GM12878 (cell line): Measurements from ENCODE around the gene C3orf22. TPM values are rescaled to one million over a fixed set of nuclear protein-coding genes. Genes with fewer than 3 reads are reported as not detected.
A peak's percentile ranks its signal among the peaks of the same experiment; 100 is the strongest.

ENCODE experiments used
- ATAC-seq: fragments of 200-7000 bp; cut with Tn5 transposase; 3 replicates; pipeline ENCODE4 v1.9.1; 2020; ENCODE audit warnings: mild to moderate bottlenecking, moderate library complexity
- BruUV-seq: library from RNA; stranded (reverse); fragments of 400-500 nt; replicated peaks from 2 replicates; lab custom pipeline; 2021; lab: Mats Ljungman, UMichigan
- CTCF ChIA-PET: fragments of 300-600 bp; sonication (Branson Sonifier 250); formaldehyde crosslinking; extraction: SDS; loops from one replicate; lab custom pipeline; 2021; ENCODE audit warnings: inconsistent platforms; lab: Yijun Ruan, JAX
- POLR2A ChIA-PET: fragments of 350-600 bp; formaldehyde crosslinking; extraction: SDS; loops from one replicate; lab custom pipeline; 2021; ENCODE audit warnings: inconsistent platforms; lab: Charles Lee
- RAD21 ChIA-PET: fragments of 300-600 bp; sonication (Branson Sonifier 250); formaldehyde crosslinking; loops from one replicate; lab custom pipeline; 2023; ENCODE audit warnings: antibody characterized with exemption; ENCODE audit not compliant: unreplicated experiment; lab: Charles Lee
- SMC1A ChIA-PET: fragments of 300-600 bp; sonication (Branson Sonifier 250); formaldehyde crosslinking; loops from one replicate; lab custom pipeline; 2023; ENCODE audit not compliant: unreplicated experiment, uncharacterized antibody; lab: Charles Lee
- DNase-seq: peaks from one replicate; pipeline ENCODE4 v3.0.0-alpha.2; 2011; ENCODE audit warnings: low read depth, low spot score
- FAIRE-seq: peaks from 3 replicates; lab custom pipeline; 2011; peaks lifted over from hg19 to GRCh38; lab: Jason Lieb, UNC
- H2AFZ ChIP-seq: 2 replicates; pipeline ENCODE4 v1.6.0; 2011; ENCODE audit warnings: low read depth, low read length, control low read depth; ENCODE audit not compliant: control insufficient read depth
- H3K27ac ChIP-seq: 2 replicates; pipeline ENCODE4 v1.5.1; 2011; ENCODE audit warnings: control low read depth; ENCODE audit not compliant: control insufficient read depth, insufficient read depth
- H3K27me3 ChIP-seq, 2 experiments: replicated peaks in 1 of 2; 2 replicates each; pipeline versions ENCODE4 v1.6.0 to v1.6.1; 2011; ENCODE audit warnings: low read length in 1 of 2; ENCODE audit not compliant: control insufficient read depth in 2 of 2, insufficient read depth in 2 of 2
- H3K36me3 ChIP-seq, 2 experiments: 2 replicates each; pipeline ENCODE4 v1.5.1; 2011; ENCODE audit warnings: low read length in 1 of 2; ENCODE audit not compliant: control insufficient read depth in 2 of 2, insufficient read depth in 2 of 2
- H3K4me1 ChIP-seq: 2 replicates; pipeline ENCODE4 v1.6.1; 2011; ENCODE audit warnings: mild to moderate bottlenecking, low read length, moderate library complexity, mixed read lengths; ENCODE audit not compliant: control insufficient read depth, insufficient read depth
- H3K4me2 ChIP-seq: 2 replicates; pipeline ENCODE4 v1.6.0; 2011; ENCODE audit warnings: control low read depth; ENCODE audit not compliant: control insufficient read depth, insufficient read depth
- H3K4me3 ChIP-seq: fragments of 200-600 bp; sonication (generic); 2 replicates; pipeline ENCODE4 v1.5.1; 2016
- H3K79me2 ChIP-seq: 2 replicates; pipeline ENCODE4 v1.6.0; 2011; ENCODE audit warnings: low read length; ENCODE audit not compliant: control insufficient read depth, insufficient read depth
- H3K9ac ChIP-seq: 2 replicates; pipeline ENCODE4 v1.8.0; 2011; ENCODE audit warnings: low read length, control low read depth, mixed read lengths; ENCODE audit not compliant: control insufficient read depth, insufficient read depth
- H3K9me3 ChIP-seq: replicated peaks from 3 replicates; pipeline ENCODE4 v1.5.1; 2011; ENCODE audit warnings: mild to moderate bottlenecking, low read length; ENCODE audit not compliant: control insufficient read depth, insufficient read depth
- H4K20me1 ChIP-seq: 2 replicates; pipeline ENCODE4 v1.6.0; 2011; ENCODE audit not compliant: control insufficient read depth, insufficient read depth
- ASH2L ChIP-seq: fragments of 300-600, 200-600 bp; sonication (generic); IDR thresholded peaks from 2 replicates; pipeline ENCODE4 v1.6.1; 2017; ENCODE audit warnings: low read depth, mild to moderate bottlenecking, borderline replicate concordance
- BCL11A ChIP-seq: IDR thresholded peaks from 2 replicates; pipeline ENCODE4 v1.6.1; 2011; ENCODE audit warnings: low read depth, low read length
- BCL3 ChIP-seq: IDR thresholded peaks from 2 replicates; pipeline ENCODE4 v1.6.1; 2011; ENCODE audit warnings: borderline replicate concordance, low read depth, mild to moderate bottlenecking, moderate library complexity, low read length; ENCODE audit not compliant: insufficient read depth, poor library complexity, severe bottlenecking
- BHLHE40 ChIP-seq, 2 experiments: fragments of 450-650 bp in 1 of 2; IDR thresholded peaks; 2 replicates each; pipeline ENCODE4 v1.6.1; 2011 to 2017; ENCODE audit warnings: low read depth in 2 of 2, borderline replicate concordance in 1 of 2, improper control_type of control experiment in 1 of 2, low read length in 1 of 2, mild to moderate bottlenecking in 1 of 2
- BMI1 ChIP-seq: fragments of 450-650 bp; IDR thresholded peaks from 2 replicates; pipeline ENCODE4 v1.6.1; 2016; ENCODE audit warnings: mild to moderate bottlenecking, moderate library complexity, borderline replicate concordance
- IRF5 ChIP-seq: fragments of 450-650 bp; IDR thresholded peaks from 2 replicates; pipeline ENCODE4 v1.6.1; 2017; ENCODE audit warnings: borderline replicate concordance
- KDM1A ChIP-seq: fragments of 200-600 bp; sonication (generic); IDR thresholded peaks from 2 replicates; pipeline ENCODE4 v1.6.1; 2016; ENCODE audit warnings: borderline replicate concordance
- NFYA ChIP-seq: IDR thresholded peaks from 2 replicates; pipeline ENCODE4 v1.6.1; 2011; ENCODE audit warnings: low read depth, mild to moderate bottlenecking, low read length, improper control_type of control experiment, borderline replicate concordance
- NRF1 ChIP-seq: conservative IDR thresholded peaks from 2 replicates; pipeline ENCODE4 v1.6.1; 2011; ENCODE audit warnings: mild to moderate bottlenecking, low read depth, low read length, improper control_type of control experiment
- POLR2AphosphoS2 ChIP-seq: IDR thresholded peaks from 2 replicates; pipeline ENCODE4 v1.6.1; 2011; ENCODE audit warnings: low read depth, mild to moderate bottlenecking, low read length, improper control_type of control experiment, moderate library complexity
- RCOR1 ChIP-seq: conservative IDR thresholded peaks from 2 replicates; pipeline ENCODE4 v1.6.1; 2012; ENCODE audit warnings: low read depth, low read length, improper control_type of control experiment
- SPI1 ChIP-seq: IDR thresholded peaks from 2 replicates; pipeline ENCODE4 v1.6.1; 2011; ENCODE audit warnings: low read depth, mild to moderate bottlenecking, low read length, moderate library complexity, borderline replicate concordance; ENCODE audit not compliant: insufficient read depth
- SREBF2 ChIP-seq: IDR thresholded peaks from 2 replicates; pipeline ENCODE4 v1.6.1; 2012; ENCODE audit warnings: mild to moderate bottlenecking, low read length
- TCF12 ChIP-seq: IDR thresholded peaks from 2 replicates; pipeline ENCODE4 v1.6.1; 2011; ENCODE audit warnings: low read depth, mild to moderate bottlenecking, low read length
- WGBS: methylation state at CpG from one replicate; pipeline ENCODE4 v1.1.6; 2016; ENCODE audit warnings: low lambda C conversion rate; ENCODE audit not compliant: insufficient replicate concordance, insufficient coverage; ENCODE audit errors: missing lambda C conversion rate; 5-methylcytosine and 5-hydroxymethylcytosine counted together
- in situ Hi-C: fragments of 300-500 bp; cut with MboI; formaldehyde crosslinking; loops from 9 replicates; pipeline ENCODE4 v1.14.3; 2018; ENCODE audit warnings: mixed read lengths
- intact Hi-C: fragments of 100-400 bp; cut with micrococcal nuclease; formaldehyde crosslinking; loops from one replicate; pipeline ENCODE4 v1.14.2; 2022; ENCODE audit not compliant: unreplicated experiment
- polyA plus RNA-seq, 11 experiments: library from polyadenylated mRNA; depleted of rRNA in 4 of 11; unstranded in 6 of 11; stranded (reverse) in 5 of 11; fragments of >200 nt; fragmentation: Nextera tagmentation in 4 of 11; fragmentation: Illumina TruSeq in 1 of 11; extraction: Ambion mirVana in 4 of 11; extraction: Trizol in 1 of 11; gene quantifications; 1 replicate in 1 of 11; 2 replicates in 10 of 11; pipeline versions ENCODE4 v1.2.1 to v1.2.3, GENCODE V29; 2011 to 2016; ENCODE audit warnings: inconsistent platforms in 2 of 11, missing spikeins in 2 of 11, low read depth in 1 of 11
- total RNA-seq, 4 experiments: library from RNA; depleted of rRNA in 3 of 4; stranded (reverse); fragments of >200 nt in 3 of 4; fragmentation: Illumina TruSeq in 1 of 4; extraction: Trizol in 1 of 4; gene quantifications; 2 replicates each; pipeline versions ENCODE4 v1.2.1 to v1.2.3, GENCODE V29; 2013 to 2021

Gene C3orf22
- total and polyA plus RNA-seq, 10 of the 15 experiments (the other 5 are each of a cell fraction or from before 2014, with no cell fraction given), result not detected

DNA sequence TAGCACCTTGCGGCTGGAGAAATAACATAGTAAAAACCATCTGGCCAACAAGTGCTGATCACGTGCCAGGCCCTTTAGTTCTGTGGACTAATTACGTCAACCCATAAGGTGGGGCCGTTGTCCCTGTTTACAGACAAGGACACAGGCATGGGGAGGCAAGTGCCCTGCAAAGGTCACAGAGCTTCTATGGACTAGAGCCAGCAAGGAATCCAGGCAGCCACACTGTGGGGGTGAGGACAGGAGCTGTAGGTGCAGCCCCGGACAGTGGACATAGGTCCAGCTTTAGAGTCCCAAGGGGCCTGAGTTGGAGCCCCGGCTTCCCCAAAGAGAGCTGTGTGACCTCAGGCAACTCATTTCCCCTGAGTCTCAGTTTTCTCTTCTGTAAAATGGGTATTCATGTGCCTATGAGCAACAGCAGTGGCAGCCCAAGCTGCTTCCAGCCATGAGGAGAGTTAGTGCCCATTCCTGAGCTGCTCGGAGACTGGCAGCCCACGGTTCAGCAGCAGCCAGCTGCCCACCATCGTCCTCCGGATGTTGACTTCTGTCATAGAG lies 20.9 kb downstream of the C3orf22 start:
- POLR2A ChIA-PET, result no interaction called here
- in situ Hi-C loops, result no loop called here
- FAIRE-seq, result no peak
- peak in 1 of 2 experiments; percentile 54; a peak in 2 of 4 replicates for TF ChIP-seq BHLHE40 (IDR thresholded peaks at IDR 0.05; ENCODE audit: borderline replicate concordance in 1 of 2, low read depth in 2 of 2, low read length in 1 of 2)
- no peak for TF ChIP-seq RCOR1
- TF ChIP-seq TCF12, result no peak
- TF ChIP-seq, all 136 proteins: peak for 1
- ChIA-PET CTCF (no interaction called here), SMC1A (interaction anchor here (1.1 kb wide), 1 partner anchor 12 kb away, joined by 3 read pairs; no protein-coding TSS in a partner anchor), RAD21 (no interaction called here)
- Histone ChIP-seq H3K4me3 (no peak overlapping the region), H3K27me3 (peaks cover 0 to 2% of the 10 kb centered on the region in 2 experiments; a peak in 2 of 4 replicates), H3K4me1 (no peaks in the 10 kb centered on the region), H3K9me3 (no peaks in the 10 kb centered on the region), H3K79me2 (no peaks in the 10 kb centered on the region), H3K4me2 (no peak overlapping the region), H3K9ac (no peak overlapping the region), H4K20me1 (no peaks in the 10 kb centered on the region), H3K27ac (no peak overlapping the region), H2AFZ (no peak overlapping the region), H3K36me3 (no peaks in the 10 kb centered on the region)
- intact Hi-C loops, result no loop called here
- 24% methylated on average over 10 of the region's 10 CpGs for WGBS
- ATAC-seq, result no peak; the same call in 1 of the 3 replicates
- BruUV-seq, result no TSS peak
- no peak for DNase-seq

GRCh38 chr3:126537116-126537729 lies 21.5 kb downstream of the C3orf22 start:
- Histone ChIP-seq H3K27me3 (peaks cover 0 to 2% of the 10 kb centered on the region in 2 experiments; a peak in 2 of 4 replicates), H3K36me3 (no peaks in the 10 kb centered on the region), H3K79me2 (no peaks in the 10 kb centered on the region), H3K9ac (no peak overlapping the region), H2AFZ (no peak overlapping the region), H3K4me2 (no peak overlapping the region), H3K9me3 (no peaks in the 10 kb centered on the region), H3K4me1 (no peaks in the 10 kb centered on the region), H3K27ac (no peak overlapping the region), H4K20me1 (no peaks in the 10 kb centered on the region), H3K4me3 (no peak overlapping the region)
- no peak for DNase-seq
- ChIA-PET RAD21 (no interaction called here), POLR2A (no interaction called here), SMC1A (interaction anchor here (1.1 kb wide), 1 partner anchor 12 kb away, joined by 3 read pairs; no protein-coding TSS in a partner anchor), CTCF (no interaction called here)
- ATAC-seq, result no peak; the same call in 2 of the 3 replicates
- in situ Hi-C loops, result no loop called here
- intact Hi-C loops, result no loop called here
- 30% methylated on average over 9 of the region's 9 CpGs for WGBS
- no peak for FAIRE-seq
- BruUV-seq, result no TSS peak
- TF ChIP-seq IRF5, result no peak
- TF ChIP-seq SPI1, result no peak
- no peak for TF ChIP-seq NRF1
- no peak for TF ChIP-seq ASH2L
- no peak for TF ChIP-seq BCL11A
- TF ChIP-seq BCL3, result no peak
- TF ChIP-seq POLR2AphosphoS2, result no peak
- TF ChIP-seq KDM1A, result no peak
- TF ChIP-seq NFYA, result no peak
- no peak for TF ChIP-seq SREBF2
- TF ChIP-seq BMI1, result no peak
